ENCODE results near the gene CLECL1. TPM values are rescaled to one million over a fixed set of nuclear protein-coding genes. Genes with fewer than 3 reads are reported as not detected.

The CLECL1 gene
- total and polyA plus RNA-seq, 2 of the 8 experiments (the other 6 are each of a cell fraction or from before 2014, with no cell fraction given) = not detected

DNA sequence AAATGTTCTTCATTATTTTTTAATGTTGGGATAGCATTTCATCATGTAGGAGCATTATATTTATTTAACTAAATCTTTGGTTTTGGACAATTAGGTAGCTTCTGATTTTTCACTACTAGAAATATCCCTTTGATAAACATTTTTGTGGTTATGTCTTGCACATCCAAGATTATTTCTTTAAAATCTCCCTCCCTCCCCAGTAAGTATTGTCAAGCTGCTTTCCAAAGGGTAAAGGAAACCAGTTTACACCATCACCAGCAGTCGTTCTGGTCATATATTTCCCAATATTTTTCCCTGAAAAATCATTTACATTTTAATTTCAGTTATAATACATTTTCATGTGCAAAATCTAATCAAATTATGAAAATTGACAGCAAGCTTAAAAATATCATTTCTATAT lies 16.7 kb upstream of the CLECL1 start:
- Histone ChIP-seq H2BK5ac (ENCODE audit: low read depth, low read length) (no peak overlapping the region), H4K20me1 (replicated peaks in 1 of 2; ENCODE audit: control insufficient read depth in 1 of 2, insufficient read depth in 2 of 2, low read length in 2 of 2) (no peaks in the 10 kb centered on the region), H3K79me1 (ENCODE audit: low read depth, low read length) (no peaks in the 10 kb centered on the region), H3K18ac (ENCODE audit: extremely low read depth, low read length) (no peak overlapping the region), H3K56ac (replicated peaks; ENCODE audit: insufficient read length, low read depth, low read length) (no peak overlapping the region), H3K9ac (replicated peaks in 1 of 4; ENCODE audit: extremely low read depth in 1 of 4, low read depth in 3 of 4, low read length in 3 of 4) (no peak overlapping the region), H2AFZ (ENCODE audit: low read length) (no peak overlapping the region), H3K4me2 (ENCODE audit: insufficient read depth in 1 of 2, low read depth in 2 of 2, low read length in 2 of 2) (no peak overlapping the region), H4K5ac (ENCODE audit: insufficient read length, low read depth, low read length) (no peak overlapping the region), H3K79me2 (ENCODE audit: control insufficient read depth in 1 of 2, insufficient read depth in 2 of 2, low read length in 2 of 2) (no peaks in the 10 kb centered on the region), H3K14ac (ENCODE audit: insufficient read length) (no peak overlapping the region), H3K4me1 (replicated peaks in 1 of 4; ENCODE audit: control insufficient read depth in 3 of 4, insufficient read depth in 4 of 4, low read length in 3 of 4) (peaks cover 0 to 4% (median 0%) of the 10 kb centered on the region in 4 experiments; a peak in 1 of 7 replicates), H3K4me3 (ENCODE audit: extremely low read depth in 1 of 4, insufficient read depth in 2 of 4, low read depth in 3 of 4, low read length in 4 of 4) (no peak overlapping the region), H3K27me3 (replicated peaks in 1 of 4; ENCODE audit: control insufficient read depth in 3 of 4, extremely low read depth in 1 of 4, insufficient read depth in 3 of 4, low read length in 3 of 4) (no peaks in the 10 kb centered on the region), H2BK120ac (replicated peaks; ENCODE audit: low read depth, low read length) (no peak overlapping the region), H3K9me3 (ENCODE audit: insufficient read depth in 2 of 2, low read depth in 1 of 2, low read length in 1 of 2) (no peaks in the 10 kb centered on the region), H3K23me2 (ENCODE audit: low read depth, low read length) (no peaks in the 10 kb centered on the region), H3K36me3 (ENCODE audit: control insufficient read depth in 2 of 4, insufficient read depth in 4 of 4, low read length in 3 of 4) (no peaks in the 10 kb centered on the region), H3K23ac (ENCODE audit: insufficient read length) (no peak overlapping the region), H4K91ac (replicated peaks; ENCODE audit: insufficient read length, low read length) (no peak overlapping the region), H2BK15ac (ENCODE audit: low read length) (no peak overlapping the region), H2BK20ac (ENCODE audit: low read length) (no peak overlapping the region), H2AK5ac (ENCODE audit: low read depth, low read length) (no peak overlapping the region), H3K4ac (replicated peaks; ENCODE audit: insufficient read length, low read depth, low read length) (no peak overlapping the region), H3K27ac (ENCODE audit: low read depth, low read length) (no peak overlapping the region), H4K8ac (ENCODE audit: extremely low read depth, insufficient read depth, low read length) (no peak overlapping the region), H2BK12ac (ENCODE audit: low read depth, low read length) (no peak overlapping the region)
- FAIRE-seq = no peak
- ChIA-PET POLR2A (ENCODE audit: partially characterized antibody) (interaction anchor here (0.7 kb wide), 1 partner anchor 260 kb away, joined by 3 read pairs; no protein-coding TSS in a partner anchor), CTCF (ENCODE audit: partially characterized antibody) (interaction anchor here (0.6 to 15.3 kb wide), 40 partner anchors 9 to 1092 kb away, joined by 3 to 278 read pairs (median 4); partner anchors contain the start of genes CD69, CLEC12B and CLEC2A)
- WGBS, 2 experiments (ENCODE audit: extremely low coverage in 1 of 2, insufficient coverage in 1 of 2, insufficient read length in 1 of 2, insufficient replicate concordance in 2 of 2, low coverage in 1 of 2, low lambda C conversion rate in 2 of 2, missing lambda C conversion rate in 1 of 2) = 0% methylated on average over 1 of the region's 1 CpG; no CpG with 5 or more reads in 1 of the 2 experiments
- DNase-seq (ENCODE audit: low read depth in 1 of 2, low spot score in 2 of 2) = no peak
- TF ChIP-seq, protein P1, sequence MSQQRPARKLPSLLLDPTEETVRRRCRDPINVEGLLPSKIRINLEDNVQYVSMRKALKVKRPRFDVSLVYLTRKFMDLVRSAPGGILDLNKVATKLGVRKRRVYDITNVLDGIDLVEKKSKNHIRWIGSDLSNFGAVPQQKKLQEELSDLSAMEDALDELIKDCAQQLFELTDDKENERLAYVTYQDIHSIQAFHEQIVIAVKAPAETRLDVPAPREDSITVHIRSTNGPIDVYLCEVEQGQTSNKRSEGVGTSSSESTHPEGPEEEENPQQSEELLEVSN (IDR thresholded peaks at IDR 0.05) = no peak
- TF ChIP-seq JUN (IDR thresholded peaks at IDR 0.05; ENCODE audit: low read depth, low read length) = no peak
- TF ChIP-seq NRF1 (IDR thresholded peaks at IDR 0.05; ENCODE audit: low read depth, low read length) = no peak
- TF ChIP-seq, protein P2, sequence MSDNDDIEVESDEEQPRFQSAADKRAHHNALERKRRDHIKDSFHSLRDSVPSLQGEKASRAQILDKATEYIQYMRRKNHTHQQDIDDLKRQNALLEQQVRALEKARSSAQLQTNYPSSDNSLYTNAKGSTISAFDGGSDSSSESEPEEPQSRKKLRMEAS (IDR thresholded peaks at IDR 0.05) = no peak
- TF ChIP-seq BACH1 (IDR thresholded peaks at IDR 0.05; ENCODE audit: low read length) = no peak
- TF ChIP-seq KDM1A (IDR thresholded peaks at IDR 0.05; ENCODE audit: borderline replicate concordance, low read length) = no peak
- no peak for TF ChIP-seq CREB1 (IDR thresholded peaks at IDR 0.05)
- no peak for TF ChIP-seq CHD1 (IDR thresholded peaks at IDR 0.05; ENCODE audit: low read depth, low read length)
- TF ChIP-seq ASH2L (IDR thresholded peaks at IDR 0.05; ENCODE audit: low read length) = no peak
- no peak for TF ChIP-seq GABPA (IDR thresholded peaks at IDR 0.05; ENCODE audit: borderline replicate concordance, insufficient read depth, low read length)
- TF ChIP-seq PHF8 (conservative IDR thresholded peaks at IDR 0.05; ENCODE audit: low read depth, low read length) = no peak
- no peak for TF ChIP-seq POU5F1 (IDR thresholded peaks at IDR 0.05; ENCODE audit: low read depth, low read length)
- no peak for TF ChIP-seq JUND (IDR thresholded peaks at IDR 0.05; ENCODE audit: low read length)
- no peak for TF ChIP-seq TAF1 (IDR thresholded peaks at IDR 0.05; ENCODE audit: low read depth, low read length)
